Psoas muscle (tissue), 8 donors: ENCODE measurements around the gene CAMK2N2. TPM values are rescaled to one million over a fixed set of nuclear protein-coding genes. Genes with fewer than 3 reads are reported as not detected.

ENCODE experiments used
- ATAC-seq, 4 donors: fragments of 200-7000 bp; cut with Tn5 transposase; one replicate each; pipeline ENCODE4 v1.9.1; 2020; ENCODE audit warnings: moderate library complexity in 3 of 4, mild to moderate bottlenecking in 2 of 4
- DNase-seq, 2 donors: peaks; one replicate each; pipeline ENCODE4 v3.0.0-alpha.2; 2020
- H3K27ac ChIP-seq: fragments of 200-600 bp; one replicate; pipeline ENCODE4 v1.8.0; 2022
- H3K27me3 ChIP-seq, 3 donors: fragments of 200-600 bp in 1 of 3; one replicate each; pipeline versions ENCODE4 v1.6.1 to v1.8.0; 2013 to 2022; ENCODE audit warnings: low read length in 2 of 3, mild to moderate bottlenecking in 2 of 3, moderate library complexity in 1 of 3; ENCODE audit not compliant: insufficient read depth in 3 of 3
- H3K36me3 ChIP-seq, 2 donors: fragments of 200-600 bp in 1 of 2; one replicate each; pipeline versions ENCODE4 v1.6.1 to v1.8.0; 2013 to 2022; ENCODE audit warnings: low read depth in 1 of 2, mild to moderate bottlenecking in 1 of 2, moderate library complexity in 1 of 2; ENCODE audit not compliant: insufficient read depth in 1 of 2
- H3K4me1 ChIP-seq: fragments of 200-600 bp; one replicate; pipeline ENCODE4 v1.8.0; 2022
- H3K4me3 ChIP-seq: fragments of 200-600 bp; one replicate; pipeline ENCODE4 v1.8.0; 2022; ENCODE audit warnings: mild to moderate bottlenecking
- H3K9me3 ChIP-seq: fragments of 200-600 bp; one replicate; pipeline ENCODE4 v1.8.0; 2022
- CTCF ChIP-seq: fragments of 200-600 bp; IDR thresholded peaks from one replicate; pipeline ENCODE4 v1.8.0; 2022; ENCODE audit warnings: antibody characterized with exemption
- WGBS, 3 donors: extraction: QIAGEN DNeasy Blood & Tissue Kit; methylation state at CpG; one replicate each; pipeline versions ENCODE4 v1.1.6 to v1.1.7; 2013; 5-methylcytosine and 5-hydroxymethylcytosine counted together
- intact Hi-C, 2 donors: fragments of 100-400 bp; cut with DNase I; formaldehyde crosslinking; loops; one replicate each; pipeline versions ENCODE4 v1.11.0 to v1.14.2; 2022
- polyA plus RNA-seq, 3 donors: library from polyadenylated mRNA; stranded (reverse); fragments of 200-250 nt; gene quantifications; one replicate each; pipeline ENCODE4 v1.2.3, GENCODE V29; 2013
- total RNA-seq, 4 donors: library from RNA; stranded (reverse); fragmentation: NEBNext Ultra II Directional in 2 of 4; extraction: Animal tissue kit (Norgen Biotek cat#: 25700) in 2 of 4; gene quantifications; one replicate each; pipeline versions ENCODE4 v1.2.1 to v1.2.4, GENCODE V29; 2021 to 2023
- donor health status: healthy with polysubstance abuse.
- donor health status: DM: no; HTN: no; CAD: no; lungs with moderate emphysema.
- donor health status: Bipolar disorder and iron deficiency.
- donor health status: healthy.
- donor health status: DM: yes; HTN: yes; CAD: no.
- donor health status: DM: no; HTN: no; CAD: no.
- donor health status: DM: no; HTN: no; CAD: no.
- donor health status: DM: yes; HTN: yes; CAD: no.

The CAMK2N2 gene
- total and polyA plus RNA-seq, 7 donors = 0.01 to 0.52 TPM; not detected in 5

GRCh38 chr3:184241447-184242296 is 19.7 kb downstream of the CAMK2N2 start:
- peak; percentile 50 to 80 (median 76) for ATAC-seq
- Histone ChIP-seq H3K27ac (no peak overlapping the region), H3K4me3 (no peak overlapping the region)

GRCh38 chr3:184241141-184241446 is 20.3 kb downstream of the CAMK2N2 start:
- Histone ChIP-seq H3K9me3 (no peaks in the 10 kb centered on the region), H3K4me3 (no peak overlapping the region), H3K4me1 (no peaks in the 10 kb centered on the region), H3K27ac (no peak overlapping the region), H3K36me3 (peaks cover 14 to 40% of the 10 kb centered on the region in 2 donors), H3K27me3 (peaks cover 0 to 3% (median 0%) of the 10 kb centered on the region in 3 donors)
- intact Hi-C loops = loop anchor here (5.0 to 10.0 kb wide), 2 partner anchors 86 to 94 kb away; partner anchors contain the start of gene DVL3 (in 1 of the 2)
- WGBS, 3 donors = 23 to 34% (median 34%) methylated on average over 16 to 17 of the region's 17 CpGs
- no peak for DNase-seq
- peak; percentile 20 to 28 (median 22) for ATAC-seq
- TF ChIP-seq CTCF = no peak

More at GRCh38 chr3:184241447-184242296, 19.7 kb downstream of the CAMK2N2 start:
- DNase-seq = peak in 1 of 2 donors; percentile 66
- Histone ChIP-seq H3K4me1 (no peaks in the 10 kb centered on the region), H3K9me3 (no peaks in the 10 kb centered on the region), H3K27me3 (no peaks in the 10 kb centered on the region), H3K36me3 (peaks cover 14 to 40% of the 10 kb centered on the region in 2 donors)
- peak; percentile 47 for TF ChIP-seq CTCF
- intact Hi-C loops = loop anchor here (5.0 to 10.0 kb wide), 2 partner anchors 87 to 94 kb away; partner anchors contain the start of gene DVL3 (in 1 of the 2)
- WGBS, 3 donors = 15 to 23% (median 18%) methylated on average over 26 to 46 of the region's 46 CpGs

GRCh38 chr3:184240384-184241140 is 20.8 kb downstream of the CAMK2N2 start:
- peak in 3 of 4 donors; percentile 8 to 40 (median 9) for ATAC-seq
- intact Hi-C loops = loop anchor here (5.0 to 10.0 kb wide), 2 partner anchors 86 to 93 kb away; partner anchors contain the start of gene DVL3 (in 1 of the 2)

GRCh38 chr3:184239708-184240107 is 21.6 kb downstream of the CAMK2N2 start:
- H3K9me3 ChIP-seq = no peaks in the 10 kb centered on the region
- TF ChIP-seq CTCF = no peak
- WGBS, 3 donors = 68 to 76% (median 72%) methylated on average over 7 of the region's 7 CpGs
- intact Hi-C loops = loop anchor here (5.0 to 10.0 kb wide), 2 partner anchors 85 to 92 kb away; partner anchors contain the start of gene DVL3 (in 1 of the 2)
- H3K4me3 ChIP-seq = no peak overlapping the region
- H3K27me3 ChIP-seq = peaks cover 0 to 3% (median 0%) of the 10 kb centered on the region in 3 donors
- H3K27ac ChIP-seq = no peak overlapping the region
- peaks cover 11 to 29% of the 10 kb centered on the region in 2 donors for H3K36me3 ChIP-seq
- H3K4me1 ChIP-seq = no peaks in the 10 kb centered on the region
- ATAC-seq (no peak), DNase-seq (no peak)

More at GRCh38 chr3:184240384-184241140, 20.8 kb downstream of the CAMK2N2 start:
- H3K27me3 ChIP-seq = peaks cover 0 to 3% (median 0%) of the 10 kb centered on the region in 3 donors
- 66 to 71% (median 69%) methylated on average over 4 of the region's 4 CpGs for WGBS, 3 donors
- no peak for DNase-seq
- no peaks in the 10 kb centered on the region for H3K4me1 ChIP-seq
- H3K27ac ChIP-seq = no peak overlapping the region
- no peaks in the 10 kb centered on the region for H3K9me3 ChIP-seq
- TF ChIP-seq CTCF = no peak
- H3K4me3 ChIP-seq = no peak overlapping the region
- H3K36me3 ChIP-seq = peaks cover 14 to 37% of the 10 kb centered on the region in 2 donors
